Measurements from ENCODE around the gene VKORC1L1. TPM values are rescaled to one million over a fixed set of nuclear protein-coding genes. Genes with fewer than 3 reads are reported as not detected.
"Not testable (repeated sequence)": the region's sequence is repeated elsewhere in the genome, so short reads cannot be mapped to it uniquely, and the experiment has no call there.

Gene VKORC1L1
- total and polyA plus RNA-seq, 2 donors from 2014 or later: 6.5 to 18.0 TPM

DNA sequence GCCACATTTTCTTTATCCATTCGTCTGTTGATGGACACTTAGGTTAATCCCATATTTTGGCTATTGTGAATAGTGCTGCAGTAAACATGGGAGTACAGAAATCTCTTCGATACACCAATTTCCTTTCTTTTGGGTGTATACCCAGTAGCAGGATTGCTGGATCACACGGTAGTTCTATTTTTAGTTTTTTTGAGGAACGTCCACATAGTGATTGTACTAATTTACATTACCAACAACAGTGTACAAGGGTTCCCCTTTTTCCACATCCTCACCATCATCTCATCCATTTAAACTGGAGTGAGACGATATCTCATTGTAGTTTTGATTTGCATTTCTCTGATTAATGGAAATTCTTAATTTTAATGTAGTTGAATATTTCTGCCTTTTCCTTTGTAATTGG lies 19.3 kb downstream of the VKORC1L1 start:
- H3K36me3 ChIP-seq (ENCODE audit: control insufficient read depth in 2 of 3, insufficient read depth in 3 of 3, low read length in 3 of 3): no peaks in the 10 kb centered on the region
- FAIRE-seq (no peak), DNase-seq (no peak)
- no peaks in the 10 kb centered on the region for H3K4me1 ChIP-seq (ENCODE audit: control insufficient read depth in 2 of 3, insufficient read depth in 2 of 3, low read depth in 1 of 3, low read length in 3 of 3)
- H3K27ac ChIP-seq (ENCODE audit: low read depth in 2 of 2, low read length in 2 of 2): no peak overlapping the region
- no peak overlapping the region for H3K4me3 ChIP-seq (ENCODE audit: low read length in 3 of 3)
- H3K9me3 ChIP-seq (ENCODE audit: control insufficient read depth in 2 of 3, insufficient read depth in 1 of 3, low read length in 3 of 3): no peaks in the 10 kb centered on the region
- TF ChIP-seq, protein P1, sequence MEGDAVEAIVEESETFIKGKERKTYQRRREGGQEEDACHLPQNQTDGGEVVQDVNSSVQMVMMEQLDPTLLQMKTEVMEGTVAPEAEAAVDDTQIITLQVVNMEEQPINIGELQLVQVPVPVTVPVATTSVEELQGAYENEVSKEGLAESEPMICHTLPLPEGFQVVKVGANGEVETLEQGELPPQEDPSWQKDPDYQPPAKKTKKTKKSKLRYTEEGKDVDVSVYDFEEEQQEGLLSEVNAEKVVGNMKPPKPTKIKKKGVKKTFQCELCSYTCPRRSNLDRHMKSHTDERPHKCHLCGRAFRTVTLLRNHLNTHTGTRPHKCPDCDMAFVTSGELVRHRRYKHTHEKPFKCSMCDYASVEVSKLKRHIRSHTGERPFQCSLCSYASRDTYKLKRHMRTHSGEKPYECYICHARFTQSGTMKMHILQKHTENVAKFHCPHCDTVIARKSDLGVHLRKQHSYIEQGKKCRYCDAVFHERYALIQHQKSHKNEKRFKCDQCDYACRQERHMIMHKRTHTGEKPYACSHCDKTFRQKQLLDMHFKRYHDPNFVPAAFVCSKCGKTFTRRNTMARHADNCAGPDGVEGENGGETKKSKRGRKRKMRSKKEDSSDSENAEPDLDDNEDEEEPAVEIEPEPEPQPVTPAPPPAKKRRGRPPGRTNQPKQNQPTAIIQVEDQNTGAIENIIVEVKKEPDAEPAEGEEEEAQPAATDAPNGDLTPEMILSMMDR (IDR thresholded peaks at IDR 0.05; ENCODE audit: borderline replicate concordance, extremely low read depth, insufficient read depth): no peak
- no peaks in the 10 kb centered on the region for H3K27me3 ChIP-seq (ENCODE audit: control insufficient read depth, insufficient read depth, low read length)
- H3K9ac ChIP-seq (ENCODE audit: low read length in 3 of 3): no peak overlapping the region
- intact Hi-C loops (cut with DNase I): no loop called here

DNA sequence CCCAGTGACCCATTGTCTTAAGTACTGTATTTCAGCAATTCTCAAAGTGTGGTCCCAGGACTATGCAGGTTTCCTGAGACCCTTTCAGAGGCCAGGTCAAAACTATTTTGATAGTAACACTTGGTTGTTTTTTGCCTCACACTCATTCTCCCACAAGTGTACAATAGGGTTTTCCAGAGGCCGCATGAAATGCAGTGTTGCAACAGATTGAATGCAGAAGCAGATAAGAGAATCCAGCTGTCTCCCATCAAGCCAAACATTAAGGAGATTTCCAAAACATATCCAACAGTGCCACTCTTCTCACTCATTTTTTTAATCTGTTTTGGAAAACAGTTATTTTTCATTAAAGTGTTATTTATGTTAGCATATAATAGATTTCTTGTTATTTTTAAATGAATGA lies 20.0 kb downstream of the VKORC1L1 start:
- no peaks in the 10 kb centered on the region for H3K4me1 ChIP-seq (ENCODE audit: control insufficient read depth in 2 of 3, insufficient read depth in 2 of 3, low read depth in 1 of 3, low read length in 3 of 3)
- no peak overlapping the region for H3K9ac ChIP-seq (ENCODE audit: low read length in 3 of 3)
- TF ChIP-seq, protein P1 (IDR thresholded peaks at IDR 0.05; ENCODE audit: borderline replicate concordance, extremely low read depth, insufficient read depth): no peak
- no peak for FAIRE-seq
- peak in 1 of 5 donors; percentile 34 for DNase-seq
- no peaks in the 10 kb centered on the region for H3K36me3 ChIP-seq (ENCODE audit: control insufficient read depth in 2 of 3, insufficient read depth in 3 of 3, low read length in 3 of 3)
- H3K9me3 ChIP-seq (ENCODE audit: control insufficient read depth in 2 of 3, insufficient read depth in 1 of 3, low read length in 3 of 3): no peaks in the 10 kb centered on the region
- H3K27ac ChIP-seq (ENCODE audit: low read depth in 2 of 2, low read length in 2 of 2): no peak overlapping the region
- intact Hi-C loops (cut with DNase I): no loop called here
- H3K27me3 ChIP-seq (ENCODE audit: control insufficient read depth, insufficient read depth, low read length): no peaks in the 10 kb centered on the region
- no peak overlapping the region for H3K4me3 ChIP-seq (ENCODE audit: low read length in 3 of 3)

DNA sequence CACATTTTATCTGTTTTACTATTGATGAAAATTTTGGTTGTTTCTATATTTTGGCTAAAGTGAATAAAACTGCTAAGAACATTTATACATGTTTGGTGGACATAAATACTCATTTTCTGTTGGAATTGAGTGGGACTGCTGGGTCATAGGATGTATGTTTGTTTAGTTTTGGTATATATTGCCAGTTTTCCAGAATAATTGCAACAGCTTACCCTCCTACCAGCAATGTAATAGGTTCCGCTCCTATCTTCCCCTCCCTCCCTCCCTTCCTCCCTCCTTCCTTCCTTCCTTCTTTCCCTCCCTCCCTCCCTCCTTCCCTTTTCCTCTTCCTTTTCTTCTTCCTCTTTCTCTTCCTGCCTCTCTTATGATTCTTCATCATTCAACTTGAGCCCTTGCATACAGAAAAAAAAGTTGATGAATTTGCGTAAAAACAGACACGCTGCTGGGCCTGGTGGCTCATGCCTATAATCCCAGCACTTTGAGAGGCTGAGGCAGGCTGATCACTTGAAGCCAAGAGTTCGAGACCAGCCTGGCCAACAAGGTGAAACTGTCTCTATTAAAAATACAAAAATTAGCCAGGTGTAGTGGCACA lies 23.5 kb downstream of the VKORC1L1 start:
- Histone ChIP-seq H3K9ac (ENCODE audit: low read length in 3 of 3) (no peak overlapping the region), H3K36me3 (ENCODE audit: control insufficient read depth in 2 of 3, insufficient read depth in 3 of 3, low read length in 3 of 3) (no peaks in the 10 kb centered on the region), H3K4me1 (ENCODE audit: control insufficient read depth in 2 of 3, insufficient read depth in 2 of 3, low read depth in 1 of 3, low read length in 3 of 3) (no peaks in the 10 kb centered on the region), H3K27me3 (ENCODE audit: control insufficient read depth, insufficient read depth, low read length) (no peaks in the 10 kb centered on the region), H3K27ac (ENCODE audit: low read depth in 2 of 2, low read length in 2 of 2) (no peak overlapping the region), H3K4me3 (ENCODE audit: low read length in 3 of 3) (no peak overlapping the region), H3K9me3 (ENCODE audit: control insufficient read depth in 2 of 3, insufficient read depth in 1 of 3, low read length in 3 of 3) (no peaks in the 10 kb centered on the region)
- FAIRE-seq (no peak), DNase-seq (no peak)
- TF ChIP-seq, protein P1 (IDR thresholded peaks at IDR 0.05; ENCODE audit: borderline replicate concordance, extremely low read depth, insufficient read depth): no peak
- intact Hi-C loops (cut with DNase I): no loop called here

DNA sequence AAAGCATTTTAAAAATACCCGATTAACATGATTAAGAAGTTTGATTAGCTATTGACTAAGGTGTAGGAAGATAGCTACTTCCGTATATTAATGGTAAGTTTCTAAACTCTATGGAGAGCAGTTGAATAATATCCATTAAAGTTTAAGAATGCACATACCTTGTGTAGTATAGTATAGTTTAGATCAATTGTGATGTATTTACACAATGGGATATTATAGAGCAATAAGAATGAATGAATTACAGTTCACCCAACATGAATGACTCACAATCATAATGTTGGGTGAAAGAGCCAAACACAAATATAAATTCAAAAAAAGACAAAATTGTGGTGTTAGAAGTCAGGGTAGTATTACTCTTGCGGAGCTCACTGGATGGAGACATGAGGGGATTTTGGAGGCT lies 24.4 kb downstream of the VKORC1L1 start:
- H3K4me1 ChIP-seq (ENCODE audit: control insufficient read depth in 2 of 3, insufficient read depth in 2 of 3, low read depth in 1 of 3, low read length in 3 of 3); H3K4me3 ChIP-seq (ENCODE audit: low read length in 3 of 3); H3K27ac ChIP-seq (ENCODE audit: low read depth in 2 of 2, low read length in 2 of 2); intact Hi-C loops (cut with DNase I); H3K36me3 ChIP-seq (ENCODE audit: control insufficient read depth in 2 of 3, insufficient read depth in 3 of 3, low read length in 3 of 3); H3K9ac ChIP-seq (ENCODE audit: low read length in 3 of 3); H3K9me3 ChIP-seq (ENCODE audit: control insufficient read depth in 2 of 3, insufficient read depth in 1 of 3, low read length in 3 of 3); H3K27me3 ChIP-seq (ENCODE audit: control insufficient read depth, insufficient read depth, low read length); FAIRE-seq; DNase-seq: not testable (repeated sequence)

DNA sequence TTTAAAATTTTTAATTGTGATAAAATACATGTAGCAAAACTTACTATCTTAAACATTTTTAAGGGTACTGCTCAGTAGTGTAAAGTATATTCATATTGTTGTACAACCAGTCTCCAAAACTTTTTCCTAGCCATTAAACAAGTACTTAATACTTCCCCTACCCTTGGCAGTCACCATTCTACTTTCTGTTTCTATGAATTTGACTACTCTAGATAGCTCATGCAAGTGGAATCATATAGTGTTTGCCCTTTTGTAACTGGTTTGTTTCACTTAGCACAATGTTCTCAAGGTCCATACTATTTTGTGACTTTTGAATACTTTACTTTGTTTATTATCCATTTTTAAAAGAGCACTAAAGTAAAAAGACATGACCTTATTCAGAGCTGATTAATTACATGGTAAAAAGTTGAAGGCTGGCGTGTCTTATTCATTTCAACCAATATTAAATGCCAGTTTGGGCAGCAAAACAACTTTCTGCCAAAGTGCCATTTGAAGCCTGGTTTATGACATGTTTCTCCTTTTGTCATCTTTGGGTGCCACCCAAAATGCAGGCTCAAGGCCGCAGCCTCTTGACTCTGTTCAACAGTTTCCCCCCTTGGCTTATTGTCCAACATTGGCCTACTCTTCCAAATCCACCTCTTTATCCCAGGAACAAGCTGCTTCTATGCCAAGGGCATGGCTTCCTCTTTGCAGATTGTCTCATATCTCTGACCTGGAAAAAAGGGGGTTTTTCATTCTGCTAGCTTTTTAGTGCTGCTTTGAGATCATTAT lies 26.0 kb downstream of the VKORC1L1 start:
- H3K4me1 ChIP-seq (ENCODE audit: control insufficient read depth in 2 of 3, insufficient read depth in 2 of 3, low read depth in 1 of 3, low read length in 3 of 3); H3K36me3 ChIP-seq (ENCODE audit: control insufficient read depth in 2 of 3, insufficient read depth in 3 of 3, low read length in 3 of 3); intact Hi-C loops (cut with DNase I); H3K9ac ChIP-seq (ENCODE audit: low read length in 3 of 3); H3K9me3 ChIP-seq (ENCODE audit: control insufficient read depth in 2 of 3, insufficient read depth in 1 of 3, low read length in 3 of 3); H3K27me3 ChIP-seq (ENCODE audit: control insufficient read depth, insufficient read depth, low read length); H3K27ac ChIP-seq (ENCODE audit: low read depth in 2 of 2, low read length in 2 of 2); DNase-seq; FAIRE-seq; H3K4me3 ChIP-seq (ENCODE audit: low read length in 3 of 3): not testable (repeated sequence)

Measured in kidney (tissue), 14 donors.